IPS-18c (cell line): Measurements from ENCODE around the gene ANKS1B.

Experiments used
- H3K4me3 ChIP-seq: 2 replicates; pipeline ENCODE4 v1.7.0; 2013; ENCODE audit warnings: low read depth, mild to moderate bottlenecking, low read length, moderate library complexity; ENCODE audit not compliant: insufficient read depth
- H3K9me3 ChIP-seq: one replicate; pipeline ENCODE4 v1.6.1; 2013; ENCODE audit warnings: mild to moderate bottlenecking, low read length, moderate library complexity; ENCODE audit not compliant: control insufficient read depth, insufficient read depth

ANKS1B gene

DNA sequence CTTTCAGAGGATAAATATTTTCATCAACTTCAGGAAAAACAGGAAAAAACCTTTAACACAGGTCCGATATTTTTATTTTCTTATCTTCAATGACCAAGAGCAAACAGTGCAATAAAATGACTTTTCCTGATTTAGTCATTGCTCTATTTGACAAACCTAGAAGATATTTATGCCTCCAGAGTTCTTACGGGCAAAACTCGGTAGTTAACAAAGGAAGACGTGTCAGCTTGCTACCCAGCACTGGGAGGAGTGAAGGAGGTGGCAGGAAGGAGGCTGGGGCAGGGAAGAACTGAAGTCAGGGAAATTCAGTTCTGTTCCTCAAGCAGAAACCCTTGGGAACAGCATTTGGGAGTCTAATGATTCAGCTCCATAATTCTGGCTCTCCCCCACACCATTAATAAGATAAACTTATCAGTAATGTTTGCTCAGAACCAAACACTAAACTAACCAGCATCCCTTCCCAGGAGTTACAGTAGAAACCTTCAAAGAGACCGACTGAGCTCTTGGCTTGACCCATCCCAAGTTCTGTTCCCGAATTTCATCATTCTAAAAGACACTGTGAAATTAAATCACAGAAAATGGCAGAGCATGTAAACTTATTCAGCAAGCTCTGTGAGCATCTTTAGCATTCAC lies 1176.4 kb downstream of the ANKS1B start:
- no peaks in the 10 kb centered on the region for H3K9me3 ChIP-seq
- H3K4me3 ChIP-seq: no peak overlapping the region

DNA sequence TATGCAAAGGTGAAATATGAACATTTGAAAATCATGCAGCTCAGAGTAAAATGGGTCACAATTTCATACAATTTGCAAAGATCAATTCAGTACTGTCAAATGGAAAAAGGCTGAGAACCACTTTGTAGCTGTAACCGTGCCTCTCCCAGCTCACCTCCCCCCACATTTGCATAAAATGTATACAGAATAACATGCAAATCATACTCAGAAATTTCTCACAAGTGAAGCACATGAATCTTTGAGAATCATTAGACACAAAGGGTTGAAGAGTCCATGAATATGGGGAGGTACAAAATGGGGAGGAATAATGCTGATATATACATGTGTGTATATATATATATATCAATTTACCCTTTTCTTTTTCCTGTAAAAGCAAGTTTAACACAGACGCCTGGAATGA lies 1177.5 kb downstream of the ANKS1B start:
- Histone ChIP-seq H3K4me3 (no peak overlapping the region), H3K9me3 (no peaks in the 10 kb centered on the region)

DNA sequence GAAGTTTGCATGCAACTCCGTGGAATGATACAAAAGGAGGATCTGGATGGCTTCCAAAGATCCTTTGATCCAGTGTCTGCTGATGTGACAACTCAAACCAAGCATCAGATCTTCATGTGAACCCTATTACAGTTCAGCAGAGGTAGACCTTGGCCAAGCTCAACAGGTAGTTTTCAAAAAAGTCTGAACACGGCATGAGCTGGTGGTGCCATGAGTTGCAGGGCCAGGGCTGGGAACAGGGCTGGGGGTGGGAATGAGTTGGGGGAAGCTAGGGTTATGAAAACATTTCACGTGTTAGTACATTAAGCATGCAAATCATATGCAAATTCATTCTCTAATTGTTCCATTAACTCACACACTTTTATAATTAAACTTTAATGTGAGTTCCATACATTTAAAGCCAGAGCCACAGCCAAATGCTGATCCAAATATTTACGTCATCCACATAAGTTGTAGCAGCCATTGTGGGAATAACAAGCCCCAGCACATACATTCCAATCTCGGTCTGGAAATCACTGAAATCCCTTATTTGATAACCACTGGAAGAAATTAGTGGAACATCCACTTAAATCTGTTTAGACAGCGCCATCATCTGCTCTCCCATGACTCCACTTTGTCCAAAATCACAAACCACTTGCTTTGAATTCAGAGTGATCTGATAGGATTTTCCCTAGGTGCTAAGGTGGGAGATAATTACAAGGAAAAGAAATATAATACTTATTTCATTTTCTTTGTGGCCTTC lies 1181.1 kb downstream of the ANKS1B start:
- no peaks in the 10 kb centered on the region for H3K9me3 ChIP-seq
- H3K4me3 ChIP-seq: no peak overlapping the region

DNA sequence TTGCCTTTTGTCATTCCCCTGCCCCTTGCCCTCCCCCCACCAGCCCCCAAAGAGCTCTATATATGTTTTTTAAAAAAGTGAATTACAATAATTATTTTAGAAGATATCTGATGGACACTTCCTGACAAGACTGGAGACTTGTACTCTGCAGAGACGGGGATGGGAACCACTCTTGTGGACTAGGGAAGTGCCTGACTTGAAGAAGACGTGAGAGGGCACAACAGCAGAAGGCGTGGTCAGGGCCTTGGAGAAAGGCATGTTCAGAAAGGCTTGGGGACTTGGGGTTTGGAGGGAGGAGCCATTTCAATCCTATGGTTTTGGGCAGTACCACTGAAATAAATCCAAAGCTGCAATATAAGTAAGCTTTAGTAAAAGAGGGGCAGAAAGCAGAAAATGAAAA lies 1184.9 kb downstream of the ANKS1B start:
- no peak overlapping the region for H3K4me3 ChIP-seq
- H3K9me3 ChIP-seq: no peaks in the 10 kb centered on the region

DNA sequence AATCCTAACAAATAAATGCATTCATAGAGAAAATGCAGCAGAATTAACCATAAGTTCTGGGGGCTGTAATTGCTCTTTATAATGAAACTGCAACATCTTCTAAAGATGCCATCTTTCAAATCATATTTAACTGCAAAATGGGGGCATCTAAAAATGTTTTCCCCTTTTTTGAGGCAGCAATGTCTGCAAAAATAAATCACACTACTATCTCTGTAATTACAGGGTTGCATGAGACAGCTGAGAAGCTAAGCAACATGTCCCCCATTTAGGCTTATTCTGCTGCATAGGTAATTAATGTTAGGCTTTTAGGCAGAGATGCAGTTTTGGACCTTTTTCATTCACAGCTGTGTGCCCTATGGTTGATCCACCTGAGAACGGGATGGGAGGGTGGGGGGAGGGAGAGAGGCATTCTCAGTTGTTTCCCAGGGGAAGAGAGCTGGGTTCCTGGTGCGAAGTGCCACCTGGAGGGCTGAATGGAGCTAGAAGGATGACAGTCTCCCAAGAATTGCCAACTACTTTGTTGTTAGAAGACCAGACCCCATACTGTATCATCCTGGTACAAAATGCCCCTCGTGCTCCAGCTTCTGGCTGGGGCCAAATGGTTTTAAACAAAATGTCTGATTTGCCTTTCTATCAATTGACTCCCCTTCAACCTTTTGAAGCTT lies 1185.5 kb downstream of the ANKS1B start:
- no peaks in the 10 kb centered on the region for H3K9me3 ChIP-seq
- no peak overlapping the region for H3K4me3 ChIP-seq

DNA sequence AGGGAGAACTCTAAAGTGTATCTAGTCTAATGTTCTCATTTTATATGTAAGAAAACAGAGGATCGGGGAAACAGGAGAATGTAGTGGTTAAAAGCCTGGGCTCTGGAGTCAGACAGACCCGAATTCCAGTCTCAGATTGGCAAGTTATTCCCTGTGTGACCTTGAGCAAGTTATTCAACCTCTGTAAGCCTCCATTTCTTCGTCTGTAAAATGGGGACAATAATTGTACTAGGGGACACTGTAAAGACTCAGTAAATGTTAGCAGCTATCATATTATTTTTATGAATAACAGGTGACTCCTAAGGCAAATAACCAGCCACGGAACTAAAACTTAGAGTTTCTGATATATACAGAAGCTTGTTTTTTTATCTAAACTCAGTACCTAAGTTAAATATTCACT lies 1187.5 kb downstream of the ANKS1B start:
- H3K9me3 ChIP-seq: no peaks in the 10 kb centered on the region

DNA sequence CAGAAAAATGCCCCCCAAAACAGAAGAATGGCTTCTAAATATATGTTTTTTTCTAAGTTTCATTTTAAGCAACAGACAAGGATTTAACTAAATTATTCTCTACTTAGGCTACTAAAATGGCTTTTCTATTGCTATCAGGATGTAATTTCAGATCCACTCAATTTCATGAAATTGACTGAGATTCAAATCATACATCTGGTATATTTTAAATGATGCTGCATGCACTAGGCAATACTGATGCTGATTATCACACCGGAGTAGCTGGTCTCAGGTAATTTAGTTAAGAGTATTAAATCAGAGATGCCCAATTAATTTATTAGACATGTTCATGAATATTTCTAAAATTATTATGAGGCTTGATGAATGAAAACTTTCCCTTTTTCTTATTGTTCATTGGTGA lies 1188.0 kb downstream of the ANKS1B start:
- H3K4me3 ChIP-seq: no peak overlapping the region
- H3K9me3 ChIP-seq: no peaks in the 10 kb centered on the region

More for the DNA sequence above, 1187.5 kb downstream of the ANKS1B start:
- no peak overlapping the region for H3K4me3 ChIP-seq

DNA sequence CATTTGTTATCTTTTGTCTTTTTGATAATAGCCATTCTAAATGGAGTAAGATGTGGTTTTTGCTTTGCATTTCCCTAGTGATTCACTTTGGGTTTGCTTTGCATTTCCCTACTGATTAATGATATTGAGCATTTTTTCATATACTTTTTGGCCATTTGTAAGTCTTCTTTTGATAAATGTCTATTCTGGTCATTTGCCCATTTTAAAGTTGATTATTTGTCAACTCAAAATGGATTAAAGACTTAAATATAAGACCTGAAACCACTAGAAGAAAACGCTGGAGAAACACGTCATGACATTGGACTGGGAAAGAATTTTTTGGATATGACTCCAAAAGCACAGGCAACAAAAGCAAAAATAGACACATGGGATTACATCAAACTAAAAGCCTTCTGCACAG lies 1191.6 kb downstream of the ANKS1B start:
- no peaks in the 10 kb centered on the region for H3K9me3 ChIP-seq
- H3K4me3 ChIP-seq: no peak overlapping the region

DNA sequence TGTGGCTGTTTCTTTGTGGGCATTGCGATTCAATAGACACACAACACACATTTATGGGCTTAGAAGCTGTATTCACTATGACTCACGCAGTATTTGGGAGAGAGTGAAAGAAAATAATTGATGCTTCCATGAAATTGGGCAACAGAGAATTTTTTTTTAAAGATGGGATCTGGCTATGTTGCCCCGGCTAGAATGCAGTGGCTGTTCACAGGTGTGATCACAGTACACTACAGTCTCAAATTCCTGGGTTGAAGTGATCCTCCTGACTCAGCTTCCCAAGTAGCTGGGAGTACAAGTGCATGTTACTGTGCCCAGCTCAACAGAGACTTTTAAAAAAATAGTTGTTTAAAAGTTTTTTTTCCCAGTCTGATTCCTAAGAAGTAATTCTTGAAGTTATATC lies 1193.3 kb downstream of the ANKS1B start:
- Histone ChIP-seq H3K9me3 (no peaks in the 10 kb centered on the region), H3K4me3 (no peak overlapping the region)

DNA sequence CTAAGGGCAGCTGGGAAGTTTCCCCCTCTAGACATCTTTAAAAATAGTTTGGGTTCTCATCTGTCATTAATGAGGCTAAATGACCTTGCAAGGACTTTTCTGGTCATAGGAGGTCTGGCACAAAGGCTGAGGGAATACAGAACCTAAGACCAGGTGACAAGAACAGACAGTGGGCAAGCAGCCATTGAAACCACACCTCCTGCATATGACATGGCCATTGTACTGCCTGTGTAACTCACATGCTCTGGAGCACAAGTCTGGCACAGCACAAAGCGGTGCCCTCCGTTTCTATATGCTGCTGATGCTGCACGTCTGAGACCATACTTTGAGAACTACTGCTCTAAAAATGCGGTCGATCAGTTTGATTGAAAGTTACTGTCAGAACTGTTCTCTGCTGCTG lies 1196.3 kb downstream of the ANKS1B start:
- Histone ChIP-seq H3K4me3 (no peak overlapping the region), H3K9me3 (no peaks in the 10 kb centered on the region)

DNA sequence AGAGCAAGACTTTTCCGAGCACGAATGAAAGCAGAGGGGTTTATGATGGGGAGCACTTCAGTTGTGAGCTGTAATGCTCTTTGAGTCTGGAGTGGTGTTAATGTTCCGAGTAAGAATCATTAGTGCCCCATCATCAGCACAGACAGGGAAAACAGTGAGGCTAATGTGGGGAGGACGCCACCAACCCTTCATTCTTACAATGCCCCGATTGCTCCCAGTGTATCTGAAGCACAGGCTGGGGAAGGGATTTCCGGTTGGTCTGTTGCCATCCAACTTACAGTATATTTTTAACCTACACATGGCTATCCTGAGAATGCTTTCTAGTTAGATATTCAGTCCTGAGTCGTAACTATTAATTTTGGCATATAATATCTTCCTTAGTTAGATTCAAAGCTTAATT lies 1198.1 kb downstream of the ANKS1B start:
- no peaks in the 10 kb centered on the region for H3K9me3 ChIP-seq
- H3K4me3 ChIP-seq: no peak overlapping the region

DNA sequence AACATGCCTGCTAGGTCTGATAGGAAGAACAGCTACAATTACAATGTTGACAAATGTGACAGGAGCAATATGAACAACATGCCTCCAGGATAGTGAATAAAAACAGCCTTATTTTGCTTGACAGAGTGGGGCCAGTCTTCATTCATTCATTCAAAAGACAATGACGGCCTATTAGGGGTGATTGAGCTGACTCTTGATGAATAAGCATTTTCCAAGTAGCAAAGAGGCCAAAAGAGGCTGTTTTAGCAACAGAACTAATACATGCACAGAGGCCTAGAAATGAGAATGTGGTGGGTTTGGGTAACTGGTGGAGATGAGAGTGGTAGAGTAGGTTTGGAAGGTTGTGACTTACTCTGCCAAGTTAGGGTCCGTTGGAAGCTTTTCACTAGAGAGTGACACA lies 1201.3 kb downstream of the ANKS1B start:
- H3K4me3 ChIP-seq: no peak overlapping the region
- no peaks in the 10 kb centered on the region for H3K9me3 ChIP-seq

DNA sequence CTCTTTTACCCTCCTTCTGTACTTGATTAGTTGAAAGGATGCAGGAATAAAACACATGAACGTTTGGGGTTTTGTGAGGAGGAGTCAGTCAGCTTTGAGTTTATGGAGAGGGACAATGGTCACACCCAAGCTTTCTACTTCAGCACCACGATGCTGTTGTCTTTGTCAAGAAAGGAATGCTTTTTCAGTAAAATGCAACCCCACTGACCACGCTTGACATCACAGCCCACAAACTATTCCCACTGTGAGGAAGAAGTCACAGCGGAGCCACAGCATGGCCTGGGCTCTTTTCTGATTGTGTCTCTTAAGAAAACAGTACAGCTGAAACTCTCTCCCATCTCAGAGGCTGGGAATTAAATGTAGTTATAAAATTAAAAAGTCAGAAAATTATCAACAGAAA lies 1204.5 kb downstream of the ANKS1B start:
- H3K4me3 ChIP-seq: no peak overlapping the region
- H3K9me3 ChIP-seq: no peaks in the 10 kb centered on the region

DNA sequence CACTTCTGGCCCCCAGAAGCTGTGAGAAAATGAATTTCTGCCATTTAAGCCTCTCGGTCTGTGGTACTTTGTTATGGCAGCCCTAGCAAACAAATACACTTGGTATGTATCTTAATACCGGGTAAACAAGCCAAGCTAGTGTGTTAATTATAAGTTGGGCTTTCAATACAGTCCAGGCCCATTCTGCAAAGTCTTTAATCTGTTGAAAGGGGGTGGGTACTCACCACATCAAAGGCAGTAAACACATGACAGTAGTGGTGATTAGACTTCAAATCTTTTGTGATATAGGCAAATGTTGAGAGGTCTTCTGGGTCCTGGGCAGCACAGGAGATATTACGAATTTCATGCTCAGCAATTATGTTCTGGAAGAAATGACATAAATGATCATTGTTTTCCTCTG lies 1211.9 kb downstream of the ANKS1B start:
- Histone ChIP-seq H3K9me3 (peaks cover 3% of the 10 kb centered on the region), H3K4me3 (no peak overlapping the region)

DNA sequence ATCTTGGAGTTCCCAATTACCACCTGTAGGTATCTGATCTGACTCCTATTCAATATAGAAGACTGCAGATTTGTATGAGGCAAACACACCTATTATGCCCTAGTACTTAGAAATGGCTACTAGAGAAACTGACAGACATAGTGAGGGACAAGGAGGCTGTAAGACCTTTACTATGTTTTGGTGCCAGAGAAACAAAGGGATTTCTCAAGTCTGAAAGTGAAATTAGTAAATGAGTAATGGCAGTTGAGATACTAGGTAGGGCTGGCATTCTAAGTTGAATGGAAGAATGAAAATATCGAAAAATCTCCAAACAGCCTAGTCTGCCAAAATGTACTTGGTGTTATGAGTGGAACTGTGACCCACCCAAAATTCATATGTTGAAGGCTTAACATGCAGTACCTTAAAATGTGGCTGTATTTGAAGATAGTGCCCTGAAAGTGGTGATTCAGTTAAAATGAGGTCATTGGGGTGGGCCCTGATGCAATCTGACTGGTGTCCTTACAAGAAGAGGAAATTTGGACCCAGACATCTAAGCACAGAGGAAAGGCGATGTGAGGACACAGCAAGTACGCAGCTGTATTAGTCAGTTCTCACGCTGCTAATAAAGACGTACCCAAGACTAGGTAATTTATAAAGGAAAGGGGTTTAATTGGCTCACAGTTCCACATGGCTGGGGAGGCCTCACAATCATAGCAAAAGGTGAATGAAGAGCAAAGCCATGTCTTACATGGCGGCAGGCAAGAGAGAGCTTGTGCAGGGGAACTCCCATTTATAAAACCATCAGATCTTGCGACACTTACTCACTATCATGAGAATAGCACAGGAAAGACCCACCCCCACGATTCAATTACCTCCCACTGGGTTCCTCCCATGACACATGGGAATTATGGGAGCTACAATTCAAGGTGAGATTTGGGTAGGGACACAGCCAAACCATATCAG lies 1212.7 kb downstream of the ANKS1B start:
- peaks cover 3% of the 10 kb centered on the region for H3K9me3 ChIP-seq
- no peak overlapping the region for H3K4me3 ChIP-seq

DNA sequence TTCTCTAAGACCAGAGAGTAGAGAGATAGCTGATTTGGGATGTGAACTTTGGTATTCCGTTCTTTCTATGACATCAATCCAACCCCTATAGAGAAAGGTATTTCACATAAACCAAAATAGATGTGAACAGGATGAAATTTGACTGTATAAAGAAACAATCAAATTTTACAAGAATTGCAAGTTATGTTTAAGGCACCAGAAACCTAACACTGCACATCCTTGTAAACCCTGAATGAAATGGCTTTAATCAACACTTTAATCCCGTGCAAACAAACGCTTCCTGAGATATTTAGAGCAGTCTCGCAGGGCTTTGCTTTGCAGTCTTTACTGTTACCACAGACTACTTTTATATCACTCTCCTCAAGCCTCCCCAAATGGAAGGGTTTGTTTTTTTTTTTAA lies 1214.5 kb downstream of the ANKS1B start:
- H3K9me3 ChIP-seq: peaks cover 3% of the 10 kb centered on the region
- no peak overlapping the region for H3K4me3 ChIP-seq

DNA sequence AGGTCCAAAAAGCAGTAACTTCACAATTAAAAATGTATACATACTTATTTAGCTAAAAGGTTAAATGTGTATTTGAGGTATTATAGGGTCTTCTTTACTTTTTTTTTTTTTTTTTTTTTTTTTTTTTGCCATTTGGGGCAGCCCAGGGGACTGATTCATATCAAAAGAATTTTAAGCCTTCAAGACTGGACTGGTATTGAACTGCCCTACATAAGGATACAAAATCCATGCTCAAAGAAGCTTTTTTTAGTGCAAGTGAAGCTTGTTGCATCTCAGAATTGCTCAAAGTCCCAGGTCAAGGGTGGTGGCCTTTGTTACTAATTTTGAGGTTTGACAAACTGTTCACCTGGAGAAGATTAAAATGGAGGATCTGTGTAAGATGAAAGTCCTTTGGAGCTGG lies 1215.7 kb downstream of the ANKS1B start:
- peaks cover 3% of the 10 kb centered on the region for H3K9me3 ChIP-seq
- no peak overlapping the region for H3K4me3 ChIP-seq
